GM21717 (cell line): Measurements from ENCODE around the gene KCTD17.

Experiments used
- ATAC-seq: cut with Tn5 transposase; IDR thresholded peaks from one replicate; pipeline ENCODE4 v1.9.1; 2021; ENCODE audit warnings: mild to moderate bottlenecking, moderate library complexity; ENCODE audit not compliant: unreplicated experiment

The KCTD17 gene

DNA sequence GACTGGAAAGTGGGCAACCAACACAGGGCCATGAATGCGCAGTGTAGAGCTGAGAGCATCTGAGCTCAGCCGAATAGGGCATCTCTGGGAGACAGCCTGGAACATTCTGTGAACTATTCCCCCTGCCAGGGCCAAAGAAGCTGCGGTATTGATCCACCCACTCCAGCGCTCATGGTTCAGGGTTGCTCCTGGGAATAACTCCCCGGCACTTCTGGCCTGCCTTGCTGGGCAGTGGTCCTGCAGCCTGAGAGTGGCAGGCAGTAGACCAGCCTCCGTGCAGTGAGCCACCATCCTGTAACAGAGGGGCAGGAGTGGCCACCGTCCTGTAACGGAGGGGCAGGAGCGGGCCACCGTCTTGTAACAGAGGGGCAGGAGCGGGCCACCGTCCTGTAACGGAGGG, 45.8 kb downstream of the KCTD17 start:
- ATAC-seq = no peak

- no peak for ATAC-seq
Measured at GRCh38 chr22:37098976-37099591, 47.5 kb downstream of the KCTD17 start.

GRCh38 chr22:37100589-37101127, 49.1 kb downstream of the KCTD17 start:
- no peak for ATAC-seq

DNA sequence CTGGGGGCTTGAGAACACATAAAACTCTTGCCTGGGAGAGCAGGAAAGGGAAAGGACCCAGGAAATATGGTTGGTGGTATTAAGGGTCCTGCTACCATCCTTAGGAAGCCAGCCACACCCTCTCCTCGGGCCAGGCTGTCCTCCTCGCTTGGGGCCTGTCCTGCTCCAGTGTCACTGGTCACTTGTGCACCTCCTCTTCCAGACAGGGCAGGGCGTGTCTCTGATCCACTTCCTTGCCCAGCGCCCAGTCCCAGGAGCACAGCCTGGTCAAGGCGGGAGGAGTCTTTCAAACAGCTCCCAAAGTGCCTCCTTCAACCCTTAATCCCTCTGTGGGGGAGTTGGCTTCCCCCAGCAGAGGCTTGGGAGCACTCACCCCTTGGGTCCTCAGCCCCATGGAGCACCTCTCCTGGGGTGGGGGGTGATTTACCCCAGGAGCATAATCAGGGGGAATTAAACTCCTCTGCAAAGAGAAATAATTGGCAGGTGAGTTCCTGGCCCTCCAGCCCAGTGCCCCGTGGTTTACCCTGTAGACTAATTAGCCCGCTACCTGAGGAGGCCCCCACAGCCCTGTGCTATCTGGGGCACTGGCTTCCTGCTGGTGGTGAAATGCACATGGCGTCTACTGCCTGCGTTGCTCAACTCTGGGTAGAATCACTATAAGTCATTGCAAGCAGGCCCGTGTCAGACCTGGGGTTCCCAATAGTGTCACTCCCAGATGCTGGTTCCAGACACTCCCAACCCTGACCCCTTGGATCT, 49.9 kb downstream of the KCTD17 start:
- ATAC-seq = no peak

DNA sequence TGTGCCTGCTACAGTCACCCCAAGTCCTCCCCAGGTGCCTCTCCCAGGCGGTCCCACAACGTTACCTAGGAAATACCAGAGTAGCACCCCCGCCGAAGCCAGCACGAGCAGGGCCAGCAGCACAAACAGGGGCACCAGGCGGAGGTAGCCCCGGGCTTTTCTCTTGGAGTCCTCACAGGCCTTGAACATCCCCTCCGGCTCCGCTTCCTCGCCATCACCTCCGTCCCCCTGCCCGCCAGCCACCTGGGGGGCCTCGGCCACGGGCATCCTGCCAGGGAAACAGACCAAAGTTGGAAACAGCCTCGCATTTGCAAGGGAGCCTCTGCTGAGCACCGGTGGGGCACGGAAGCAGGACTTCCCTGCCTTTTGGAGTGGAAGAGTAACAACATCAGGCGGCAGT, 51.6 kb downstream of the KCTD17 start:
- no peak for ATAC-seq

DNA sequence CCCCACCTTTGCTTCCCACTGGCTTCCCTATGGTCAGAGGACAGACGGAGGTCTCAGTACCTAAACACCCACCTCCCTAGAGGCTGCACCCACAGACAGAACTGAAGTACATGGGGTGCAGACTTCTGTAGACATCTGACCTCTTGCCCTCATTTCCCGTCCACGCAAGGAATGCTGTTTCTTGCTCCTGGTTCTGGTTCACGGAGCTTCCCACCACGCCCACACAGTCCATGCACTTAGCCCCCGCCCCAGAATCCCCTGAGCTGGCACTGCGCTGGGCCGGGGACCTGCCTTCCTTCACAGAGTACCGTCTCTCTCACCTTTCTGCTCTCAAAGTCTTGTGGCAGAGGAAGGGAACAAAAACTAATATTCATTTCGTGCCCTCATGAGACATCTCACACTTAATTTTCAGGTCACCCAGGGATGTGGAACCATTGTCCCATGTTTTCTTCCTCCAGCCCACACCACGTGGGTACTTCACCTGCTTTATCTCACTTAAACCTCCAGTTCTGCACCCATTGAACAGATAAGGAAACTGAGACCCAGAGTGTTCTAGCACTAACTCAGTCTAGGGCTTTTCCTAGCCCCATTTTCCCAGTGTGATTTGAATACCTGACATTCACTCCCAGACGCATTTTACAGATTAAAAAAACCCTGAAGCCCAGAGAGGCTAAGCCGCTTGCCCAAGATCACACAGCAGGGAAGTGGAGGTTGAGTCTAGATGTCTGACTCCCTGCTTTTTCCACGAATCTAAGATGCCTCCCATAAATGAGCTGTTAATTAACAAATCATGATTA, 52.3 kb downstream of the KCTD17 start:
- no peak for ATAC-seq

DNA sequence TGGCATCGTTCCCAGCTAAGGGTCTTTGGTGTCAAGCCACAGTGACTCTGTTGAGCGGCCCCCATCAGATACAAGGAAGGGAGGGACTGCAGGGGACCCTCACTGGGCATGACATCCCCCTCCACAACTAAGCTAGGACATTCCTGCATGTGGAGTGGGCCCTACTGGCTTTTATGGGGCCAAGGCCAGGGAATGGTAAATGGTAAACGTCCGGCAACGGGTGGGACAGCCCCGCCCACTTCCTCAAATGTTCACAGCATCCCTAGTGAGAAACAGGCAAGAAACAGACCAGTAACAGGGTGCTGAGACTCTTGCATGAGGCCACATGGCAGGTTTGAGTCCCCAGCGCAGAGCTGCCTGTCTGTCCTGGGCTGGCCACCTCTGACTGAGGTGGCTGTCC, 53.6 kb downstream of the KCTD17 start:
- no peak for ATAC-seq

DNA sequence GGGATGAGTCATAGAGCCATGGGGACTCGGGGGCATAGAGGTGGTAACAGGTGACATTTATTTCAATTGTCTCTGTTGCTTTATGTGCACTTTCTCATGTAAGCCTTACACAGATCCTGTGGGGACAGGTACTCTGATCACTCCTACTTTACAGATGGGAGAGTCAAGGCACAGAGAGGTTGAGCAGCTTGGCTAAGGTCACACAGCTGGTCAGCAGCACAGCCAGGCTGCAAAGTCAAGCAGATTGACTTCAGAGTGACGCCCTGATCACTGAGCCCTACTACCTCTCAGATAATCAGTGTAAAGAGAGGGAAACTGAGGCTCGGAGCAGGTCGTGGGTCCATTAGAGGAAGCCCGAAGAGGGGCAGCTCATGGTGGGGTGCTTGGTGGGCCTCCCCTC, 54.4 kb downstream of the KCTD17 start:
- no peak for ATAC-seq

GRCh38 chr22:37107816-37108621, 56.5 kb downstream of the KCTD17 start:
- ATAC-seq = no peak

- ATAC-seq = no peak
Measured at GRCh38 chr22:37109242-37109917, 57.8 kb downstream of the KCTD17 start, which contains the start of gene TMPRSS6. TMPRSS6 (minus strand) TSS chr22:37109713; CDS start chr22:37103417, 6,296 bp downstream.

- no peak for ATAC-seq
Measured at GRCh38 chr22:37111156-37111717, 59.7 kb downstream of the KCTD17 start.

GRCh38 chr22:37112084-37112728, 60.7 kb downstream of the KCTD17 start:
- no peak for ATAC-seq
